SU-DHL-6 (cell line): Measurements from ENCODE around the gene F8A1.
"Not testable (repeated sequence)": the region's sequence is repeated elsewhere in the genome, so short reads cannot be mapped to it uniquely, and the experiment has no call there.

Experiments
- CTCF ChIP-seq: fragments of 200-600 bp; sonication (generic); IDR thresholded peaks from one replicate; pipeline ENCODE4 v1.5.1; 2017; ENCODE audit warnings: antibody characterized with exemption, mild to moderate bottlenecking, low read length, moderate library complexity; ENCODE audit not compliant: insufficient read depth, poor library complexity, severe bottlenecking
- EZH2phosphoT487 ChIP-seq: fragments of 200-600 bp; sonication (generic), shearing (Covaris generic); conservative IDR thresholded peaks from 2 replicates; pipeline ENCODE4 v1.6.1; 2018; ENCODE audit warnings: mild to moderate bottlenecking, antibody characterized with exemption, low read length, moderate library complexity, mixed read lengths

- not testable (repeated sequence) for TF ChIP-seq CTCF, EZH2phosphoT487
Measured at GRCh38 chrX:154924771-154925170, 38.6 kb downstream of the F8A1 start.
